HG03135 (cell line): ENCODE data around the gene RUNX3.
"Not testable (repeated sequence)": the region's sequence is repeated elsewhere in the genome, so short reads cannot be mapped to it uniquely, and the experiment has no call there.

Experiments used
- ATAC-seq: cut with Tn5 transposase; IDR thresholded peaks from one replicate; pipeline ENCODE4 v1.9.1; 2021; ENCODE audit warnings: mild to moderate bottlenecking, moderate library complexity; ENCODE audit not compliant: unreplicated experiment

The RUNX3 gene

DNA sequence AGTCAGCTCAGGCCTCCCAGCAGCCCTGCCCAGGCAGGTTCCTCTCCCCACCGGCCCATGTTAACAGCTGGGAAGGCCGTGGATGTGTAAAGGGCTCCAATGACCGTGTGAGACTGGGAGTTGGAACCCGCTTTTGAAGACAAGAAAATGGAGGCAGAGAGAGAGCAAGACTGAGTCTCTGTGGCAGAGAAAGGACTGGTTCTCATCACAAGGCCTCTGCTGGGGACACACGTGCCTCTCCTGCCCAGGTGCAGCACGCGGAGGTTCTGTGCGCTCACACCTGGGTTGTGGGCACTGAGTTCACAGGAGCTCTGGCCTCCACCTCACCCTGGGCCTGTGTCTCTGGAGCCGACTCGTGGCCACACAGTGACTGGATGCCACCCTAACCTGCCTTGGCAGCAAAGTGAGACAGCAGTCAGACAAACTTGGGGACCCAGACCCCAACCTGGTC lies 27.0 kb downstream of the RUNX3 start:
- no peak for ATAC-seq

DNA sequence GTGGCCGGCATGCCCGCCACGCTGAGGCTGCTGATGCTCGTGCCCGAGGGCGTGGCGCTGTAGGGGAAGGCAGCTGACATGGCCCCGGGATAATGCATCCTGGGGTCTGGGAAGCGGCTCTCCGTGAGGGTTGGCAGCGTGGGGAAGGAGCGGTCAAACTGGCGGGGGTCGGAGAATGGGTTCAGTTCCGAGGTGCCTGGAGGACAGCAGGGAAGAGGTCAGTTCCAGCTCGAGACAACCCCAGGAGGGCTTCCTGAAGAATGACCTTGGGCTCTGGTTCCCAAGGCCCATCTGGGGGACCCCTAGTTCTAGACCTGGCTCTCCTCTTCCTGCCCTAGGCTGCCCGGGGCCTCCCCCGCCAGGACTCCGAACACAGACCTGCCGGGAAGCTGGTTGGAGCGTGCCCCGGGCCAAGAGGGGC lies 27.6 kb downstream of the RUNX3 start:
- no peak for ATAC-seq

DNA sequence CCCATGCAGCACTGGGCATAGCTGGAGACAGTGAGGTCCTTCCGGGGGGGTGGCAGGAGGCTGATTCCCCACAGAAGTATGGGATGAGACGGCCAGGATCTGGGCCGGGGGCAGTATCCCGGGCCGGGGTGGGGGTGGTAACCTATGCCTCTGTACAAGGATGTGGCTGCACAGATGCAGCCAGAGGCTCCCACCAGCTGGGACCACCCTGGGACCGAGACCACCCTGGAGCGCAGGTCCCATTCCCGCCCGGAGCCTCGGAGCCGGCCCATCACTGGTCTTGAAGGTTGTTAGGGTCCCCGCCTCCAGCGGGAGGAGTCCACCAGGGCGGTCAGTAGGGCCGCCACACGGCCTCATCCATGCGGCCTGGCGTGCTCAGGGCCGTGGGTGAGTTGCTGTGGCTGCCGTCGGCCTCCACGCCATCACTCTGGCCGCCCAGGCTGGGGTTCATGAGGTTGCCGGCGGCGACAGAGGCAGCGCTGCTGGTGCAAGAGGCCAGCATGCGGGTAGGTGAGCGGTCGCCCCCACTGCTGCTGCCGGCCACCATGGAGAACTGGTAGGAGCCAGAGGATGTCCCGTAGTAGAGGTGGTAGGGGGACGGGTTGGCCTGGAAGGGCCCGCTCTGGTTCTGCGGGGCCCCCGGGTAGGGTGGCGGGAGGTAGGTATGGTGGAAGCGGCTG lies 28.1 kb downstream of the RUNX3 start:
- ATAC-seq = no peak

DNA sequence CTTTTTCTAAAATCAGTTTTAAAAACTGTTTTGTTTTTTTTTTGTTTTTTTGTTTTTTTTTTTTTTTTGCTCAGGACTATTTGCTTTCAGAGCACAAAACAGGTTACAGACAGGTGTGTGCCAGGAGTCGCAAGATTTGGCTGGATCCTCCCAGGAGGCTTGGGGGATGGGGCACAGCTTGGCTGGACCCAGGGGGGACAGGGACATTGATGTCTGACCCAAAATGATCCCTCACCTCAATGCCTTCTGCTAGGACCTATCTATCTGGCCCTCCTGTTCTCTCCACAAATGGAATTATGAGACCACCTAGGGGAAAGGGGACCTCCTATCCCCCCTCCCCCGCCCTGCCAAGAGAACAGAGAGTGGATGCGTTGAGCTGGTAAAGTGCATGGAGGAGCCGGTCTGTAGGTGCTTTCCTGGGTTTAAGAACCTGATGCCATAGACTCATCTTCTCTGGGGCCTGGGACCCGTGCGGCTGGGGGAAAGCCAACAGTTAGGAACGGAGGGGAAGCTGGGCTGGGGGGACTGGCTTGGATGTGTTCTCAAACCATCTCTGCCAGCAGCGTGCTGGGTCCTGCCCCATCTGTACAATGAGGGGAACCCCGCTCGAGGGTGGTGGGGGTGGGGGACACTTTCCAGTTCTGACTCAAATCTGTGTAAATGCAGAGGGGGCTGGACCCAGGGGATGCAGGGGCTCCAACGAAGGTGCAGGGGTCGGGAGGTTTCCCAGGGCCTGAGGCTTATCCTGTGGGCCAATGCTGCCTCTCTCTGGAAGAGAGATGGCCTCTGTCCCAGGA lies 28.9 kb downstream of the RUNX3 start:
- no peak for ATAC-seq

DNA sequence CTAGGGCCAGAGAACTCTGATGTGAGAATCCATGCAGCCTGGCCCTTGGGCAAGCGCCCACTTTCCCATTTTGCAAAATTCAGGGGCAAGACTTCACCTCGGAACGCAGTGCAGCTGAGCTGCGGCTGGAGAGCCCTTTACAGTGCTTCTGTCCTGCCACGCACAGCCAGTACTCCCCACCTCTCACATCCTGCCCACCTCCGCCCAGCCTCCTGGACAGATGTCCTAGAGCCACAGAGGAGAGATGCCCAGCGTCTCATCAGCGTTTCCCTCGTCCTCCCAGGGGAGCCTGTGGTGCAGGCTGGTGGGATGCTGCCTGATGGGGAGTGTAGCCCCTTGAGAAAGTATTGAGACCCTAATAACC lies 29.6 kb downstream of the RUNX3 start:
- no peak for ATAC-seq

DNA sequence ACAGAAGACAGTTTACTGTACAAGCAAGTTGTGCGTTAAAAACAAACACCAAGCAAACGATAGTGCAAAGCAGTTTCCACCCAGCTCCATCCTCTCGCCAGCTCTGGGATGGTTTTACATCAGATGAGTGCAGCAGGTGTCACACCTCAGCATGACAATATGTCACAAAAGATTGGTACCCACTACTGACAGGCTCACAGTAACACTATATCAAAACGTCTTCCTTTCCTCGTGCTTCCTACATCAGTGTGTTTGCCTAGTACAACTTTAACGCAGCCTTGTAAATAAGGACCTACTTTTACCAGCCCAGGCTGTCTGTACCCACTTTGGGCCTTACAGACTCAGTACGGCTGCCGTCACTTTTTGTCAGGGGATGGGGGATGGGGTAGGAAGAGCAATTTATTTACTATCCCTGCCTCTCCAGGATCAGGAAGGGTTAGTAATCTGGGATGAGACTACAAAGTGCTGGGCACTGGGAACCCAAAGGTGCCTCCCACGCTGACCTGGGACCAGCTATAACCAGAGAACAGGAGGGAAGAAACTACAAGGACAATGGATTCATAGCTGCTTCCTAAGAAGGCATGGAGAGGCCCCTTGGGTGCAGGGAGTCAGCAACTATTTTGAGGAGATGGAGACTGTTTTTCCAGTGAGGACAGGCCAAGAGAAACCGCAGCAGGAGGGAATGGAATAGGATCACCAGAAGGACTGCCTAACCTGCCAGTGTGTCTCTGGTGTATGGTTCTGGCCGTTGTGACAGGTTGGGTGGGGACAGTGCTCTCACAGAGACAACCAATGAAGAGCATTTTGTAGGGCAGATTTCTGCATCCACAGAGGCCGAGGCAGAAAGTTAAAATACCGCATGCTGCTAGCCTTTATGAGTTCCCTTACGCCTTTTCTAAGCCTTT lies 30.2 kb downstream of the RUNX3 start:
- no peak for ATAC-seq

DNA sequence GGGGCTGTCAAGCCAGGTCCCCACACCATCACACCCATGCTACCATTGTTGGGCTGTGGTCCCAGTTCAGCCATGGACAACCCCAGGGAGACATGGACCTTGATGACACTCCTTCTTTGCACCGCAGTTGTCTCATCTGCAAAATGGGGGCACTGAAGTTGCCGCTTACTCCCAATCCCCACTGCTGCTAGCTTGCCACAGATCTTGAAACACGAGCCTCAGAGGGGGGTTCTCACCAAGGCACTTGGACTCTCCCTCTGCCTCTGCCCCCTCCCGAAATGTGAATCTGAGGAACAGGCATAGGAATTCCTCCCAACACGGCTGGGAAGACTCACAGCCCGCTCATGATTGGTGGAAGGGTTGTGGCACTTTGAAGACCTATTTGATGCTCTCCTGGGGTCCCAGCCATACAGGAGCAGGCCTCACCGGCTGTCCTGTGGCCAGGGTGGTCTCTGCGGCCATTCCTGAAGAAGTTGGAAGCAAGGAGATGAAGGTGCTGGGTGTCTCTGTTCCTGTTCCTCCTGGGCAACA lies 31.1 kb downstream of the RUNX3 start:
- ATAC-seq = no peak

DNA sequence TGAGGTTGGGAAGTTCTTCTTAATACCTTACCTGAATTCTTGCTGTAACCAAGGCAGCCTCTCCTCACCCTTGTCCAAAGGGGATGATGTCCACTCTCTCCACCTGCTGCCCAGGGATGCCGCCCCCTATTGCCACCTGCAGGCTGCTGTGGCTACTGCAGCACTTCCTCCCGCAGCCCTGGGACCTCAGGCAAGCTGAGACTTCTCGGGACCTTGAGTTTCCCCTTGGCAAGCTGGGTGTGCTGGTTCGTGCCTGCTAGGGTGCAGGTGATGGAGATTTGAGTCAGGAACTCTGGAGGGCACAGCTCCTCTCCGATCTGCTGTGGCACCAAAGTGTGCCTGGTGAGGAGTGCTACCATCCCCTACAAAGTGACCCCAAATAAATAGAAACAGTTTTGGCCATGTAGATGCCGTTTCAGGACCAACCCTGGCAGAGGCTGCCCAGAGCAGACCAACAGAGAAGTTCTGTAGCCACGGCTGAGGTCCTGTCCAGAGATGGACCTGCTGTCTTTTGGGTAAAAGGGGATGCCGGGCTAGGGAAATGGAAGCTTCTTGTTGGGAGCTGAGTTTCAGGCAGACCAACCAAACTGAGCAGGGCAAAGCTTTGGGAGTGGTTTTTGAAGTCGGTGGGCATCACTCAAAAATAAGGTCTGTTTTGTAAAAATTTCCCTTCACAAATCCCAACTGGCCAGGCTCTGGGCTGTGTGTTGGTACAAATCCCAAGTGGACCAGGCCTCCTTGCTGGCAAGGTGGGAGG lies 31.7 kb downstream of the RUNX3 start:
- no peak for ATAC-seq

DNA sequence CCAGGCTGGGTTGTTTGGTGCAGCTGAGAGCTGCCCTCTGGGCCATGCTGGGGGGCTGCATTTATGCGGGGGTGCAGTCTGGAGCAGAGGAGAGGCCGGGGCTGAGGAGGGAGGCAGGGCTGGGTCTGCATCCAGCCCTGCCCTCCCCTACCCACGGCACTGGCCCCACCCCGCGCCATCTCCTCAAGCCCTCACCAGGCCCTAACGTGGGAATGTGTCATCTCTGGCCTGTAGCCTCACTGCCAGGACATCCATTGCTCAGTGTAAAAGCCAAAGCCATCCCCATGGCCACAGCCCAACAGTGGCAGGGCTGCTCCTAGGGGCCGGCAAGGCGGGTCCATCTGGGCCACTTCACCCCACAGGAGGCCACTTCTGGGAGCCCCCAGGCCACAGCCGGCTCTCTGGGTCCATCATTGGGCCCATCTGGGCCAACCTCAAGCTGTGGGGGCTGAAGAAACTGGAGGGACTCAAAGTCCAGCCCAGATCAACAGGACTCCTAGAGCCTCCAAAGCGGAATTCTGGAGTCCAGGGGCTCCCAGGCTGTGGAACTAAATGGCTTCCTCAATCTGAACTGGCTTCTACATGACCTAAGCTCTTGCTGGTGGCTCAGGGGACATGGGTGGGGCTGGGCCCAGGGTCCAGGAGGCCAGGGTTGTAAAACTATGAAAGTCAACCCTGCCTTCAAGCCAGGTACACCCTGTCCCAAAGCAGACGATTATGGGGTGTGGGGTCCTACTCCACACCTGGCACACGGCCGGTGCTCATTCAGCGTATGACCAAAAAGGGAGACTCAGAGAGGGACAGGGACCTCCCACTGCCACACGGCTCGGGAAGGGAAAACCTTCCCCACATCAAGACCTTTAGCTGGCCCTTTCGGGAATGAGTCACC lies 32.6 kb downstream of the RUNX3 start:
- no peak for ATAC-seq

DNA sequence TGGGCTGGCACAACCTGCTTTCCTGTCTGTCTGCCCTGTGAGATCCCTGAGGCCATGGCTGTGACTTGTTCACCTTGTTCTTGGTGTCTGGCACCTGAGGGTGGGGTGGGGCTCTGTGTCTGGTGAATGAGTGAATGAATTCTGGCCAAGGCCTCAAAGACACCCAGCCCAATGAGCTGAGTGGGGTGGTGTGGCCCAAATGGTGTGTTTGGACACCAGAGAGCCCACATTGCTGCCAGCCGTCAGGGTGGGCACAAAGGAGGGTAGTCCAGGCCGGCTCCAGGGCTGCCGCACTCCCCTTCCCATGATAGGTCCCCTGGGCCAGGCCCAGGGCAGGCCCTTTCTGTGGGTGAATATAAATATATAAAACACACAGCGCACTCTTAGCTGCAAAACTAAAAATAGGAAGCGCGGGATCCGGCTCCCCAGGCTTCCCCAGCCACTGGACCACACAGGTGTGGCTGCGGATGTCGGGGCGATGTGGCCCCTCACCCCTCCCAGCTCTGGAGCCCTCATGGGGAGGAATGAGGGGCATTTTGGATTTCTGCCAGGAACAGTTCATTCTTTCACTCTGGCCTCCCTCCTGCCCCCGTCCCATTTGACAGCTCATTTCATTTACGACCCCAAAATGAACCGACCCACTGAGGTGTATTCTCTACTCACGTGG lies 33.3 kb downstream of the RUNX3 start:
- no peak for ATAC-seq

DNA sequence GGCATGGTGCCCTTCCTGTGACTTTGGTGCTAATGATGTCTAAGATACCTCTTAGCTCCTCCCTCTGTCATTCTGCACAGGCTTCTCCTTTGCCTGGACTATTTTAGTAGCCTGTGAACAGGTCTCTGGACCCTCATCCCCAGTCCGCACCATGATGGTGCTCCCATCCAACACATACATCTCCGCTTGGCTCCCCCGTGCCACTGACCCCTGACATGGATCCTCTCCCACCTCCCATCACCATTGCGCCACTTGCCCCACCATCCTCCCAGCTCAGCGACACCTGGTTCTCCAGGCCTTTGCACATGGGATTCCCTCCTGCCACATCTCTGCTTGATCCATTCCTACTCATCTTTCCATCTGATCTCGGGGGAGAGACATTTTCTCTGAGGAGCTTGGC lies 33.9 kb downstream of the RUNX3 start:
- ATAC-seq = no peak

DNA sequence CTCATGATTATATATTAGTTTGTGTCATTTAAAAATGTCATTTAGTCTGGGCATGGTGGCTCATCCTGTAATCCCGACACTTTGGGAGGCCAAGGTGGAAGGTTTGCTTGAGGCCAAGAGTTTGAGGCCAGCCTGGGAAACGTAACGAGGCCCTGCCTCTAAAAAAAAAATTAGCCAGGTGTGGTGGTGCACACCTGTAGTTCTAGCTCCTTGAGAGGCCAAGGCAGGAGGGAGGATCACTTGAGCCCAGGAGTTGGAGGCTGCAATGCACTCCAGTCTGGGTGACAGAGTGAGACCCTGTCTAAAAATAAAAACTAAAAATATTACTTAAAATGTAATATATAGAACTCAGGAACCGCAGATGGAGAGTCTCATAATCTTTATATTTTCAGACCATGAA lies 34.6 kb downstream of the RUNX3 start:
- ATAC-seq = no peak

DNA sequence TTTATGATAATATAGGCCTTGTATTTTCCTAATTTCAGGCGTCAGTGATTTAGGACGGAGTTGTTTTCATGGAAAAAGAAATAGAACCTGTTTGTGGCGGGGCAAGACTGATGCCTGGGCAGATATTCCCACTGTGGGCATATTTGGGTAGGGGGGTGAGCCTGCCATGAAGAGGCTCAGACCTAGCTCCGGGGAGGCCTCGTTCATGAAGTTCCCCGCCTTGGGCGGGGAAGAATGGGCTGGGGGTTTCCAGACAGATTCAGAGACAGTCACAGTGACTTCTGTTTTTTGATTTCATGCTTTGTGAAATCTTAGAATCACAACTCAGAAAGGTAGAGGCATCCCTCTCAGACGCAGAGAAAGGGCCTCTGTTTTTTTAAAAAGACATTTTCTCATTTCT lies 36.1 kb downstream of the RUNX3 start:
- ATAC-seq = no peak

DNA sequence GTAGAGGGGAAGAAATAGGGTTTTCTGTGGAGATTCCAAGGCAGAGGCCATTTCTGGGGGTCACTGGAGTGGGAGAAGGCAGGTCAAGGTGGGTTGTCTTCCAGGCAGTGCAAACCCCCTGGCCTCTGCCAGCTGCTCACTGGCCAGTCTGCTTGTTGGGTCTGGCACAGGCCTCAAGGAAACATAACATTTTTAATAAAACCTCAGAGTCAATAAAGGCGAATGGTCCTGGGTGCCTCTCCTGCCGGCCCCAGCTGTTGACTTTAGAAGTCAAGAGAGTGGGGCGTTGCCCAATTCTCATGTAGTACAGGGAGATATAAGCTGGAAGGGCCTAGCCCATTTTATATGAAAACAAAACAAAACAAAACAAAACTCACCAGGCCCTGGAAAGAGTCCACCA lies 36.6 kb downstream of the RUNX3 start:
- no peak for ATAC-seq

DNA sequence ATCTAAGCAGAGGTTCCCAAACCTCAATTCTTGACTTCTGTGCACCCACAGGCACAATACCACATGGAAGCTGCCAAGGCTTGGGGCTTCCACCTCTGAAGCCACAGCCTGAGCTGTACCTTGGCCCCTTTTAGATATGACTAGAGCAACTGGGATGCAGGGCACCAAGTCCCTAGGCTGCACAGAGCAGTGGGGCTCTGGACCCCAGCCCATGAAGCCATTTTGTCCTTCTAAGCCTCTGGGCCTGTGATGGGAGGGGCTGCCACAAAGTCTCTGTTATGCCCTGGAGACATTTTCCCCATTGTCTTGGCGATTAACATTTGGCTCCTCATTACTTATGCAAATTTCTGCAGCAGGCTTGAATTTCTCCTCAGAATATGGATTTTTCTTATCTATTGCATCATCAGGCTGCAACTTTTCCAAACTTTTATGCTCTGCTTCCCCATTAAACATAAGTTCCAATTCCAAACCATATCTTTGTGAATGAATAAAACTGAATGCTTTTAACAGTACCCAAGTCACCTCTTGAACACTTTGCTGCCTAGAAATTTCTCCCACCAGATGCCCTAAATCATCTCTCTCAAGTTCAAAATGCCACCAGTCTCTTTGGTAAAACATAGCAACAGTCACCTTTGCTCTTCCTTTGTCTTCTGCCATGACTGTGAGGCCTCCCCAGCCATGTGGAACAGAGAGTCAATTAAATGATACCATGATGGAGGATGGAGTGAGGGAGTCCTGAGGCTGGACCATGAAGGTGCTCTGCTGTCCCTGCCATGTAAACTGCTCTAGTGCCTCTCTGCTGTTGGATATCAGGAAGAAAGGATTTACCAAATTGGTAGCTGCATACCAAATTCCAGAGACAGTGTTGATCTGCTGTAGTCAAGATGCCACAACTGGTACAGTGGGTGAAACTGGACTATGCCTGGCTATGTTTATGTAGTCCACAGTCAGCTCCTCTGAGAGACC lies 37.6 kb downstream of the RUNX3 start:
- no peak for ATAC-seq

DNA sequence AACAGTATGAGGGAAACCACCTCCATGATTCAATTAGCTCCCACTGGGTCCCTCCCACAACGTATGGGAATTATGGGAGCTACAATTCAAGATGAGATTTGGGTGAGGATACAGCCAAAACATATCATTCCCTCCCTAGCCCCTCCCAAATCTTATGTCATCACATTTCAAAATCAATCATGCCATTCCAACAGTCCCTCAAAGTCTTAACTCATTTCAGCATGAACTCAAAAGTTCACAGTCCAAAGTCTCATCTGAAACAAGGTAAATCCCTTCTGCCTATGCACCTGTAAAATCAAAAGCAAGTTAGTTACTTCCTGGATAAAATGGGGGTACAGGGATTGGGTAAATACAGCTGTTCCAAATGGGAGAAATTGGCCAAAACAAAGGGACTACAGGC lies 38.7 kb downstream of the RUNX3 start:
- ATAC-seq = not testable (repeated sequence)

DNA sequence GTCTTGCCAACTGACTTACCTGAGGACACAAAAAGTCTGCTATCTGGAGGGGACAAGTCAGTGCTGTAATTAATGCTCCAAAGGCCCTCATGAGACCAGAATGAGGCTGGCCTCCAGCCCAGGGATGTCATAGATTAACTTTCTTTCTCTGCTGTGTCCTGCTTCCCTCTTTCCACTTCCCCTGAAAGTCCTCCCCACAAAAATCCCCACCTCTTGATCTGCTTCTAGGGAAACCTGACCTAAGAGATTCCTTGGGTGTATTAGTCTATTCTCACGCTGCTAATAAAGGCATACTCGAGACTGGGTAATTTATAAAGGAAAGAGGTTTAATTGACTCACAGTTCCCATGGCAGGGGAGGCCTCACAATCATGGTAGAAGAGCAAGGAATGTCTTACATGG lies 39.2 kb downstream of the RUNX3 start:
- ATAC-seq = no peak
